Peyer's patch (tissue), 4 donors: ENCODE data around the gene ZNF142.

ENCODE experiments used
- CTCF ChIP-seq, 6 experiments: fragments of 450-650 bp in 4 of 6; fragments of 200-600 bp in 2 of 6; sonication (generic) in 1 of 6; IDR thresholded peaks; one replicate each; pipeline ENCODE4 v1.5.1; 2017 to 2019; ENCODE audit warnings: antibody characterized with exemption in 6 of 6, mild to moderate bottlenecking in 3 of 6, moderate library complexity in 1 of 6
- POLR2A ChIP-seq, 2 donors: fragments of 450-650 bp; IDR thresholded peaks; one replicate each; pipeline ENCODE4 v1.5.1; 2017; ENCODE audit warnings: antibody characterized with exemption in 2 of 2, mild to moderate bottlenecking in 2 of 2, moderate library complexity in 2 of 2

- TF ChIP-seq CTCF (IDR thresholded peaks at IDR 0.05): no peak
- TF ChIP-seq POLR2A (IDR thresholded peaks at IDR 0.05): no peak
Measured at GRCh38 chr2:218691234-218691633, 31.8 kb upstream of the ZNF142 start.
